CD4-positive, alpha-beta memory T cell (primary cell): Measurements from ENCODE around the gene PRKAG3. TPM values are rescaled to one million over a fixed set of nuclear protein-coding genes. Genes with fewer than 3 reads are reported as not detected.
A peak's percentile ranks its signal among the peaks of the same experiment; 100 is the strongest.

ENCODE experiments used
- CTCF ChIA-PET: fragments of 350-600 bp; sonication (Branson Sonifier 250); formaldehyde crosslinking; loops from one replicate; lab custom pipeline; 2021; ENCODE audit warnings: inconsistent platforms; ENCODE audit not compliant: partially characterized antibody; lab: Charles Lee
- POLR2A ChIA-PET: fragments of 350-600 bp; sonication (Branson Sonifier 250); formaldehyde crosslinking; loops from one replicate; lab custom pipeline; 2021; ENCODE audit not compliant: partially characterized antibody; lab: Charles Lee
- DNase-seq, 5 donors: peaks; one replicate each; pipeline versions ENCODE4 v3.0.0 to v3.0.0-alpha.2; 2020 to 2022; ENCODE audit warnings: mixed read lengths in 1 of 5
- H3K27ac ChIP-seq: one replicate; pipeline ENCODE4 v1.7.0; 2013; ENCODE audit warnings: low read depth, low read length
- H3K27me3 ChIP-seq: 2 replicates; pipeline ENCODE4 v1.7.0; 2013; ENCODE audit warnings: mild to moderate bottlenecking, low read length, moderate library complexity; ENCODE audit not compliant: insufficient read depth
- H3K36me3 ChIP-seq: 2 replicates; pipeline ENCODE4 v1.7.0; 2013; ENCODE audit warnings: mild to moderate bottlenecking, low read length, moderate library complexity; ENCODE audit not compliant: insufficient read depth
- H3K4me1 ChIP-seq: 2 replicates; pipeline ENCODE4 v1.7.0; 2013; ENCODE audit warnings: mild to moderate bottlenecking, low read length, moderate library complexity; ENCODE audit not compliant: insufficient read depth
- H3K4me3 ChIP-seq, 2 donors: one replicate each; pipeline ENCODE4 v1.7.0; 2013; ENCODE audit warnings: low read length in 2 of 2, mild to moderate bottlenecking in 1 of 2
- H3K9me3 ChIP-seq, 2 donors: one replicate each; pipeline ENCODE4 v1.7.0; 2013; ENCODE audit warnings: low read length in 2 of 2, control low read depth in 1 of 2; ENCODE audit not compliant: control insufficient read depth in 1 of 2
- H3K27ac Mint-ChIP-seq, 7 donors: one replicate each; pipeline ENCODE4 v1.8.0; 2020 to 2021; ENCODE audit warnings: mixed read lengths in 7 of 7, mild to moderate bottlenecking in 6 of 7, inconsistent platforms in 3 of 7, moderate library complexity in 3 of 7
- H3K27me3 Mint-ChIP-seq, 2 donors: one replicate each; pipeline ENCODE4 v1.8.0; 2020 to 2021; ENCODE audit warnings: mixed read lengths in 2 of 2
- H3K36me3 Mint-ChIP-seq, 2 donors: one replicate each; pipeline ENCODE4 v1.8.0; 2020 to 2021; ENCODE audit warnings: mixed read lengths in 2 of 2, inconsistent platforms in 1 of 2, mild to moderate bottlenecking in 1 of 2
- H3K4me1 Mint-ChIP-seq, 4 donors: one replicate each; pipeline ENCODE4 v1.8.0; 2020 to 2021; ENCODE audit warnings: mixed read lengths in 4 of 4, mild to moderate bottlenecking in 1 of 4
- H3K4me3 Mint-ChIP-seq, 8 donors: one replicate each; pipeline ENCODE4 v1.8.0; 2020 to 2021; ENCODE audit warnings: mixed read lengths in 8 of 8, mild to moderate bottlenecking in 7 of 8, moderate library complexity in 6 of 8, inconsistent platforms in 3 of 8
- H3K9me3 Mint-ChIP-seq, 8 donors: one replicate each; pipeline ENCODE4 v1.8.0; 2020 to 2021; ENCODE audit warnings: mixed read lengths in 8 of 8, mild to moderate bottlenecking in 5 of 8, inconsistent platforms in 3 of 8, moderate library complexity in 1 of 8
- intact Hi-C: fragments of 100-400 bp; cut with micrococcal nuclease; formaldehyde crosslinking; loops from one replicate; pipeline ENCODE4 v1.15.1; 2023
- polyA plus RNA-seq, 2 donors: library from polyadenylated mRNA; unstranded; fragments of 300-500 nt; fragmentation: Illumina TruSeq; gene quantifications; one replicate each; pipeline ENCODE4 v1.2.3, GENCODE V29; 2021
- total RNA-seq, 2 experiments: library from RNA; stranded (reverse); gene quantifications; one replicate each; pipeline ENCODE4 v1.2.3, GENCODE V29; 2021

Gene PRKAG3
- total and polyA plus RNA-seq, 4 experiments from 2014 or later = not detected

GRCh38 chr2:218865396-218865795, 33.8 kb upstream of the PRKAG3 start:
- Histone ChIP-seq H3K4me1 (peaks cover 8% of the 10 kb centered on the region), H3K27ac (no peak overlapping the region), H3K36me3 (no peaks in the 10 kb centered on the region), H3K27me3 (peaks cover 15% of the 10 kb centered on the region), H3K4me3 (no peak overlapping the region), H3K9me3 (no peaks in the 10 kb centered on the region)
- Mint-ChIP-seq H3K4me3 (no peak overlapping the region), H3K27me3 (peaks cover 29 to 59% of the 10 kb centered on the region in 2 donors), H3K9me3 (no peaks in the 10 kb centered on the region), H3K36me3 (no peaks in the 10 kb centered on the region), H3K4me1 (peaks cover 7 to 26% (median 9%) of the 10 kb centered on the region in 4 donors), H3K27ac (no peak overlapping the region)
- DNase-seq = no peak
- CTCF ChIA-PET = no interaction called here
- POLR2A ChIA-PET = no interaction called here
- intact Hi-C loops = no loop called here

DNA sequence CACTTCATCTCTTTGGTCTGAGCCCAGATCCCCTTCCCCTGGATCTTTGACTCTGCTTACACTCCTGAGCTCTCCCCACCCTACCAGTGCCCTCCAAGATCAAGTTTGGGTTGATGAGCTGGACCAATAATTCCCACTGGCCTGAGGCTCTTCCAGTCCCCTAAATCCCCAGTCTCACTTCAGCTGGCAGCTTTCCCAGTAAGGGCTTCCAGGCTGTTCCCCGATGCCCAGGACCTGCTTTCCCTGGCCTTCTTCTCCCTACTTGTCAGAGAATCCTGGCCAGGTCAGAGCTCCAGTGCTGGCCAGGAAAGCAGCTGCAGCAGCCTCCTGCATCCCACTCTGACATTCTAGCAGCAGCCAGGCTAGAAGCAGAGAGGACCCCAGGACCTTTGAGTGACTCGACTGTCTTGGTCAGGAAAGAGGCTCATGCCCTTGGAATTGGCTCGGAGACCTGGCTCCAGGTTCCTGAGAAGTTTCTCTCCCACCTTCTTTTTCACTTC, 31.5 kb upstream of the PRKAG3 start:
- no peaks in the 10 kb centered on the region for H3K36me3 Mint-ChIP-seq
- no peak overlapping the region for H3K27ac Mint-ChIP-seq
- H3K4me3 Mint-ChIP-seq = no peak overlapping the region
- ChIA-PET CTCF (interaction anchor here (0.9 to 3.3 kb wide), 4 partner anchors 10 to 35 kb away, joined by 3 to 10 read pairs (median 6); no protein-coding TSS in a partner anchor), POLR2A (no interaction called here)
- H3K27me3 ChIP-seq = peaks cover 32% of the 10 kb centered on the region
- intact Hi-C loops = no loop called here
- no peak for DNase-seq
- peaks cover 39 to 62% of the 10 kb centered on the region in 2 donors for H3K27me3 Mint-ChIP-seq
- H3K4me1 Mint-ChIP-seq = peaks cover 12 to 30% (median 17%) of the 10 kb centered on the region in 4 donors
- H3K27ac ChIP-seq = no peak overlapping the region
- H3K9me3 ChIP-seq = no peaks in the 10 kb centered on the region
- no peaks in the 10 kb centered on the region for H3K9me3 Mint-ChIP-seq
- H3K4me1 ChIP-seq = peaks cover 22% of the 10 kb centered on the region
- H3K4me3 ChIP-seq = no peak overlapping the region
- H3K36me3 ChIP-seq = no peaks in the 10 kb centered on the region

DNA sequence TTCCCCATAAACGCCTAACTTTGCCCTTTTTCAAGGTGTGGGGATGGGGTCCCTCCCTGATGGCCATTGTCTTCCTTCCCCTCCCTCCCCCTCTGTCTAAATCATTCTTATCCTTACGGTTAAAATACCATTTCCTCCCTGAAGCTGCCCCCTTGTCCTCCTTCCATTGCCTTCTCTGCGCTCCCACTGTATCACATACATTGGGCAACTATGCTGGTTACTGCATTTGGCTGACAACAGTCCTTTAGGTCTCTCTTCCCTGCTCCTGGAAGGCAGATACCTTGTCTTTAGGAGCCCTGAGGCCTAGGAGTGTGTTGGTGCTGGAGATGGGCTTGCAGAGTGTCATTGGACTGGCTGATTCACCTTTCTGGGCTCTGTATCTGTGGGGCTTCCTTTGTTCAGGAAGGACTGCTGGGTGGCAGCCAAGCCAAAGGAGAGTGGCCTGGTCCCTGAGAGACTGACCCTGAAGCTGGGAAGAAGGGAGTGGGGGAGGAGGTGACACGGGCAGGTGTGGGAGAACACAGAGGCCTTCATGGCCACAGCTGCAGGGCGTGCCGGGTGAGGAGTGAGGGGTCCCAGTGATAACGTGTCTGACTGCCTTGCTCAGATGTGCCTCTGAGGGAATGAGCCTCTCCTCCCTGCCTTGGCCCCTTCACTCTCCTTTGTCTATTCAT, 30.2 kb upstream of the PRKAG3 start:
- no peaks in the 10 kb centered on the region for H3K36me3 Mint-ChIP-seq
- H3K4me3 Mint-ChIP-seq = peak overlapping the region in 4 of 8 donors; percentile 14 to 74 (median 24)
- H3K9me3 ChIP-seq = no peaks in the 10 kb centered on the region
- H3K27ac Mint-ChIP-seq = no peak overlapping the region
- no peaks in the 10 kb centered on the region for H3K36me3 ChIP-seq
- H3K27ac ChIP-seq = no peak overlapping the region
- peaks cover 12 to 32% (median 17%) of the 10 kb centered on the region in 4 donors for H3K4me1 Mint-ChIP-seq
- no peaks in the 10 kb centered on the region for H3K9me3 Mint-ChIP-seq
- peaks cover 44 to 65% of the 10 kb centered on the region in 2 donors for H3K27me3 Mint-ChIP-seq
- intact Hi-C loops = no loop called here
- ChIA-PET CTCF (interaction anchor here (0.8 to 3.3 kb wide), 3 partner anchors 15 to 36 kb away, joined by 3 to 10 read pairs (median 10); no protein-coding TSS in a partner anchor), POLR2A (no interaction called here)
- peaks cover 22% of the 10 kb centered on the region for H3K4me1 ChIP-seq
- H3K27me3 ChIP-seq = peaks cover 36% of the 10 kb centered on the region
- H3K4me3 ChIP-seq = no peak overlapping the region
- DNase-seq = no peak

DNA sequence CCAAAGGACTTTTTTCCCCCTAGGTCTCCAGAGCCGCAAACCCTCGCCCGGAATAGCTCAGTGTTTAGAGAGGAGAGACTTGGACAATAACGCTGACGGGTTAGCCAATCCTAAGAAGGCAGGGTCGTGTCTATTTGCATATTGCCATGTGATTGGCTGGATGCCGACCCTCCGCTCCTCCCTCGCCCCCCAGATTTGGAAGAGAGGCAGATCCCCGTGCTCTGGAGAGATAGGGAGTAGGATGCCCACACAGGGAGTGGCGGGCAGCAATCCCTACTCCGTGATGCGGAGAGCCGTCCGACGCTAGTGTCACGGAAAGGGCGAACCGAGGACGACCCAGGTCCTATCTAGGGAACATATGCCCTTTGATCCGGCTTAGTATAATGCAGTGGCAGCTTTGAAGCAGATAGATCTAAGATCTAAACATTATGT, 29.4 kb upstream of the PRKAG3 start:
- POLR2A ChIA-PET = interaction anchor here (1.2 kb wide), 1 partner anchor 37 kb away, joined by 3 read pairs; no protein-coding TSS in a partner anchor
- CTCF ChIA-PET = interaction anchor here (1.6 kb wide), 1 partner anchor 15 kb away, joined by 3 read pairs; no protein-coding TSS in a partner anchor
- H3K27me3 ChIP-seq = peaks cover 36% of the 10 kb centered on the region
- no peaks in the 10 kb centered on the region for H3K9me3 ChIP-seq
- DNase-seq = no peak
- H3K27ac Mint-ChIP-seq = no peak overlapping the region
- intact Hi-C loops = no loop called here
- H3K27me3 Mint-ChIP-seq = peaks cover 40 to 66% of the 10 kb centered on the region in 2 donors
- H3K36me3 Mint-ChIP-seq = no peaks in the 10 kb centered on the region
- no peak overlapping the region for H3K27ac ChIP-seq
- no peaks in the 10 kb centered on the region for H3K9me3 Mint-ChIP-seq
- H3K4me3 Mint-ChIP-seq = peak overlapping the region in 7 of 8 donors; percentile 21 to 64 (median 34)
- H3K36me3 ChIP-seq = no peaks in the 10 kb centered on the region
- H3K4me1 ChIP-seq = peaks cover 22% of the 10 kb centered on the region
- no peak overlapping the region for H3K4me3 ChIP-seq
- H3K4me1 Mint-ChIP-seq = peaks cover 13 to 34% (median 18%) of the 10 kb centered on the region in 4 donors

DNA sequence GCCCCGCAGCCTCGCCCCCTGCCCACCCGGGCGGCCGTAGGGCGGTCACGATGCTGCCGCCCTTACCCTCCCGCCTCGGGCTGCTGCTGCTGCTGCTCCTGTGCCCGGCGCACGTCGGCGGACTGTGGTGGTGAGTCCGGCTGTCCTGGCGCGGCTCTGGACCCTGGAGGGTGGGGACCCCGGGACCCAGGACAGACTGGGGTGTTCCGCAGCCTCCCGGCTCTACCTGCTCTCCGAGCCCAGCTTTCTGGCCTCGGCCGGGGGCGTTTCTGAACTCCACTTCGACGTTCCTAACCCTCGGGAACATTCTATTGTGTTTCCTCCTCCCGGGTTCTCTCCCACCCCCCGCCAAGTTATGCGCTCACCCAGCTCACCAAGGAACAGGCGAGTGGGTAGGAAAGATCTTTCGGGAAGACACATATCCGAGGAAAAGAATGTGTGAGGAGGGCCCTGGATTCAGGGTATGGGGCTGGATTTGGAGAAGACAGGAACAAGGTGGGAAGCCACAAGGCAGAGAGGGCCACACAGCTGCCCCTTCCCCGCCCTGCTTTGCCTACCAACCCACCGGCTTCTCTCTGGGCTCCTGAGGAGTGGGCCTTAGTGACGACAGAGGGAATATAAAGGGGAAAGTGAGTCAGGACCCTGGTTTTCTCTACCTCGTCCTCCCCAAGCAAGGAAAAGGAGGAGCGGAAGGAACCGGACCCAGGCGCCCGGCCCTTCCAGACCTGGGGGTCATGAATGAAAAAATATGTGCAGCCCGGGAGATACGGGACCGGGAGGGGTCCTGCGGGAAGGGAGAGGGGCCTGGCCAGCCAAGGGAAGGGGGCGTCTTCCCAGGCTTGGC, 28.6 kb upstream of the PRKAG3 start:
- intact Hi-C loops = no loop called here
- H3K27me3 Mint-ChIP-seq = peaks cover 44 to 71% of the 10 kb centered on the region in 2 donors
- Histone ChIP-seq H3K9me3 (no peaks in the 10 kb centered on the region), H3K4me1 (peaks cover 22% of the 10 kb centered on the region), H3K4me3 (no peak overlapping the region), H3K27me3 (peaks cover 37% of the 10 kb centered on the region), H3K27ac (no peak overlapping the region), H3K36me3 (no peaks in the 10 kb centered on the region)
- peak overlapping the region in 1 of 7 donors; percentile 9 for H3K27ac Mint-ChIP-seq
- H3K4me1 Mint-ChIP-seq = peaks cover 13 to 38% (median 18%) of the 10 kb centered on the region in 4 donors
- ChIA-PET CTCF (interaction anchor here (1.6 kb wide), 1 partner anchor 16 kb away, joined by 3 read pairs; no protein-coding TSS in a partner anchor), POLR2A (interaction anchor here (0.7 to 1.2 kb wide), 2 partner anchors 38 to 40 kb away, joined by 3 read pairs; no protein-coding TSS in a partner anchor)
- peak overlapping the region; percentile 62 to 84 (median 65) for H3K4me3 Mint-ChIP-seq
- no peaks in the 10 kb centered on the region for H3K36me3 Mint-ChIP-seq
- no peaks in the 10 kb centered on the region for H3K9me3 Mint-ChIP-seq
- no peak for DNase-seq

DNA sequence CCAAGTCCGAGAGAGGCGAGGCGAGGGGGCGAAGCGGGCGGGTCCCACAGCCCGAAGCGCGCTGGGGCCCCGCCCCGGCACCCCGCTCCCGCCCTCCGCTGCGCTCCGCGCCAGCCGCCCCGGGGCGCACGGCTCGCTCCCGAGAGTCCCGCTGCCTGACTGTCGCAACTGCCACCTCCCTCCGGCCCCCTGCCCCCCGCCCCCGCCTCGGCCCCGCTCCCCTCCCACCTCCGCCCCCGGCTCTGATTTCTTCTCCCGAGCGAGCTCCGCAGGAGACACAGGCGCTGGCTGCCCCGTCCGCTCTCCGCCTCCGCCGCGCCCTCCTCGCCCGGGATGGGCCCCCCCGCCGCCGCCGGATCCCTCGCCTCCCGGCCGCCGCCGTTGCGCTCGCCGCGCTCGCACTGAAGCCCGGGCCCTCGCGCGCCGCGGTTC, 28.0 kb upstream of the PRKAG3 start, which contains the start of gene WNT6:
WNT6 (plus strand) TSS at position 250 of the 432 bp plus-strand sequence. CDS start 233 bp downstream, outside the sequence.
- Histone ChIP-seq H3K27me3 (peaks cover 37% of the 10 kb centered on the region), H3K4me1 (peaks cover 22% of the 10 kb centered on the region), H3K4me3 (no peak within 1 kb of the TSS), H3K27ac (no peak within 1 kb of the TSS), H3K36me3 (no peaks in the 10 kb centered on the region), H3K9me3 (no peaks in the 10 kb centered on the region)
- Mint-ChIP-seq H3K27ac (peak within 1 kb of the TSS in 1 of 7 donors; percentile 9), H3K9me3 (no peaks in the 10 kb centered on the region), H3K4me1 (peaks cover 13 to 38% (median 18%) of the 10 kb centered on the region in 4 donors), H3K27me3 (peaks cover 51 to 77% of the 10 kb centered on the region in 2 donors), H3K36me3 (no peaks in the 10 kb centered on the region), H3K4me3 (peak within 1 kb of the TSS; percentile 68 to 84 (median 74))
- no peak for DNase-seq
- ChIA-PET POLR2A (interaction anchor here (0.7 to 1.4 kb wide), 2 partner anchors 36 to 40 kb away, joined by 3 read pairs; no protein-coding TSS in a partner anchor), CTCF (no interaction called here)
- intact Hi-C loops = no loop called here
